Endothelial cell of umbilical vein (primary cell): ENCODE results near the gene VCL. TPM values are rescaled to one million over a fixed set of nuclear protein-coding genes. Genes with fewer than 3 reads are reported as not detected.
"Not testable (repeated sequence)": the region's sequence is repeated elsewhere in the genome, so short reads cannot be mapped to it uniquely, and the experiment has no call there.

Source experiments
- BruUV-seq: library from RNA; stranded (reverse); fragments of 400-500 nt; replicated peaks from 2 replicates; lab custom pipeline; 2021; lab: Mats Ljungman, UMichigan
- CTCF ChIA-PET: fragments of 300-600, 350-600 bp; sonication (Branson Sonifier 250); formaldehyde crosslinking; loops from one replicate; lab custom pipeline; 2021; ENCODE audit warnings: antibody characterized with exemption, inconsistent platforms; lab: Charles Lee
- POLR2A ChIA-PET: fragments of 300-600, 350-600 bp; sonication (Branson Sonifier 250); formaldehyde crosslinking; loops from one replicate; lab custom pipeline; 2021; ENCODE audit warnings: antibody characterized with exemption, inconsistent platforms; lab: Charles Lee
- DNase-seq: peaks from one replicate; pipeline ENCODE4 v3.0.0-alpha.2; 2011; ENCODE audit warnings: low read depth, low spot score
- FAIRE-seq: peaks from 2 replicates; lab custom pipeline; 2011; peaks lifted over from hg19 to GRCh38; lab: Jason Lieb, UNC
- H2AFZ ChIP-seq: 2 replicates; pipeline ENCODE4 v1.6.0; 2012; ENCODE audit warnings: low read depth, low read length, control low read depth, inconsistent platforms
- H3K27ac ChIP-seq: 2 replicates; pipeline ENCODE4 v1.5.1; 2011; ENCODE audit warnings: low read depth, mild to moderate bottlenecking, control low read depth, low read length, moderate library complexity; ENCODE audit not compliant: insufficient read depth
- H3K27me3 ChIP-seq, 2 experiments: 2 replicates each; pipeline versions ENCODE4 v1.6.0 to v1.6.1; 2011; ENCODE audit warnings: low read length in 2 of 2, mixed read lengths in 1 of 2; ENCODE audit not compliant: control insufficient read depth in 2 of 2, insufficient read depth in 2 of 2
- H3K36me3 ChIP-seq, 2 experiments: 2 replicates in 1 of 2; 3 replicates in 1 of 2; pipeline ENCODE4 v1.5.1; 2011; ENCODE audit warnings: low read length in 2 of 2, mild to moderate bottlenecking in 1 of 2, moderate library complexity in 1 of 2; ENCODE audit not compliant: control insufficient read depth in 2 of 2, insufficient read depth in 2 of 2; ENCODE audit errors: extremely low read depth in 1 of 2
- H3K4me1 ChIP-seq: 3 replicates; pipeline ENCODE4 v1.5.1; 2011; ENCODE audit warnings: mild to moderate bottlenecking, low read length; ENCODE audit not compliant: control insufficient read depth, insufficient read depth; ENCODE audit errors: extremely low read depth
- H3K4me2 ChIP-seq: 2 replicates; pipeline ENCODE4 v1.6.1; 2011; ENCODE audit warnings: low read length, control low read depth, mixed read lengths; ENCODE audit not compliant: insufficient read depth
- H3K4me3 ChIP-seq, 3 experiments: fragments of 200-600 bp in 1 of 3; sonication (generic), shearing (Covaris generic) in 1 of 3; replicated peaks in 1 of 3; 2 replicates each; pipeline ENCODE4 v1.5.1; 2011 to 2016; ENCODE audit warnings: control low read depth in 3 of 3, low read length in 3 of 3, mild to moderate bottlenecking in 2 of 3, inconsistent platforms in 1 of 3, low read depth in 1 of 3, moderate library complexity in 1 of 3; ENCODE audit not compliant: insufficient read depth in 1 of 3
- H3K79me2 ChIP-seq: 2 replicates; pipeline ENCODE4 v1.6.0; 2012; ENCODE audit warnings: low read length, inconsistent platforms; ENCODE audit not compliant: control insufficient read depth, insufficient read depth
- H3K9ac ChIP-seq: replicated peaks from 2 replicates; pipeline ENCODE3; 2011; ENCODE audit warnings: low read length, control low read depth; ENCODE audit not compliant: insufficient read depth; ENCODE audit errors: extremely low read depth
- H3K9me1 ChIP-seq: replicated peaks from 3 replicates; pipeline ENCODE4 v1.6.0; 2011; ENCODE audit warnings: mild to moderate bottlenecking, low read length; ENCODE audit not compliant: control insufficient read depth, insufficient read depth; ENCODE audit errors: extremely low read depth
- H3K9me3 ChIP-seq: replicated peaks from 2 replicates; pipeline ENCODE4 v1.5.1; 2012; ENCODE audit warnings: low read length, inconsistent platforms; ENCODE audit not compliant: control insufficient read depth, insufficient read depth
- H4K20me1 ChIP-seq: replicated peaks from 2 replicates; pipeline ENCODE3; 2011; ENCODE audit warnings: mild to moderate bottlenecking, low read length; ENCODE audit not compliant: control insufficient read depth, insufficient read depth; ENCODE audit errors: extremely low read depth
- CTCF ChIP-seq, 2 donors: IDR thresholded peaks; 1 replicate in 1 of 2; 2 replicates in 1 of 2; pipeline ENCODE4 v1.5.1; 2011; ENCODE audit warnings: low read length in 2 of 2, mild to moderate bottlenecking in 2 of 2, moderate library complexity in 2 of 2, control low read depth in 1 of 2, inconsistent platforms in 1 of 2, low read depth in 1 of 2; ENCODE audit not compliant: insufficient read depth in 1 of 2; ENCODE audit errors: extremely low read depth in 1 of 2
- EZH2 ChIP-seq: IDR thresholded peaks from 2 replicates; pipeline ENCODE4 v1.6.1; 2012; ENCODE audit warnings: borderline replicate concordance, low read depth, mild to moderate bottlenecking, moderate library complexity, low read length, inconsistent platforms; ENCODE audit not compliant: severe bottlenecking
- FOS ChIP-seq: IDR thresholded peaks from 2 replicates; pipeline ENCODE4 v1.6.1; 2011; ENCODE audit warnings: mild to moderate bottlenecking, low read length, moderate library complexity, borderline replicate concordance; ENCODE audit not compliant: insufficient read depth
- GATA2 ChIP-seq: IDR thresholded peaks from 2 replicates; pipeline ENCODE4 v1.7.0; 2011; ENCODE audit warnings: low read depth, mild to moderate bottlenecking, moderate library complexity, mixed read lengths, low read length; ENCODE audit not compliant: insufficient read length, insufficient read depth
- JUN ChIP-seq: IDR thresholded peaks from 2 replicates; pipeline ENCODE4 v1.6.1; 2011; ENCODE audit warnings: borderline replicate concordance, low read depth; ENCODE audit not compliant: insufficient read length, insufficient read depth
- MAX ChIP-seq: IDR thresholded peaks from 2 replicates; pipeline ENCODE4 v1.6.1; 2011; ENCODE audit not compliant: insufficient read depth, insufficient read length
- MYC ChIP-seq: IDR thresholded peaks from one replicate; pipeline ENCODE4 v1.6.1; 2011; ENCODE audit warnings: mild to moderate bottlenecking, low read depth, low read length
- POLR2A ChIP-seq: IDR thresholded peaks from 2 replicates; pipeline ENCODE4 v1.6.1; 2012; ENCODE audit warnings: low read depth, mild to moderate bottlenecking, control low read depth, low read length
- POLR2AphosphoS5 ChIP-seq: IDR thresholded peaks from 2 replicates; pipeline ENCODE4 v1.6.1; 2012; ENCODE audit warnings: low read depth, mild to moderate bottlenecking, control low read depth, low read length, moderate library complexity; ENCODE audit not compliant: insufficient read depth
- dilution Hi-C: fragments of 300-500 bp; cut with MboI; formaldehyde crosslinking; loops from one replicate; pipeline ENCODE4 v1.15.0; 2019; ENCODE audit warnings: low sequenced_read_pairs; ENCODE audit not compliant: extremely low pct_ligation_motif_present
- intact Hi-C: fragments of 100-400 bp; cut with micrococcal nuclease; formaldehyde crosslinking; loops from one replicate; pipeline ENCODE4 v1.10.0; 2022
- polyA plus RNA-seq, 4 experiments: library from polyadenylated mRNA; depleted of rRNA in 3 of 4; stranded (reverse) in 3 of 4; unstranded in 1 of 4; fragments of >200 nt; gene quantifications; 2 replicates each; pipeline versions ENCODE4 v1.2.1 to v1.2.3, GENCODE V29; 2011 to 2012; ENCODE audit warnings: missing spikeins in 1 of 4
- total RNA-seq: library from RNA; stranded (reverse); gene quantifications from 2 replicates; pipeline ENCODE4 v1.2.3, GENCODE V29; 2021

VCL gene
- total and polyA plus RNA-seq, 2 donors (not counting 3 experiments of a cell fraction or from before 2014, with no cell fraction given): 95.4 to 231 TPM

GRCh38 chr10:73962386-73962785 is 35.5 kb upstream of the VCL start:
- peaks cover 15% of the 10 kb centered on the region for H3K4me1 ChIP-seq
- H3K9me1 ChIP-seq: no peaks in the 10 kb centered on the region
- no peaks in the 10 kb centered on the region for H3K79me2 ChIP-seq
- BruUV-seq: no TSS peak
- dilution Hi-C loops: no loop called here
- CTCF ChIA-PET: interaction anchor here (0.7 to 1.4 kb wide), 4 partner anchors 21 to 119 kb away, joined by 3 to 4 read pairs (median 4); no protein-coding TSS in a partner anchor
- POLR2A ChIA-PET: no interaction called here
- no peaks in the 10 kb centered on the region for H4K20me1 ChIP-seq
- no peaks in the 10 kb centered on the region for H3K36me3 ChIP-seq
- no peaks in the 10 kb centered on the region for H3K9me3 ChIP-seq
- no peak overlapping the region for H3K27ac ChIP-seq
- H2AFZ ChIP-seq: no peak overlapping the region
- TF ChIP-seq FOS (no peak), MYC (no peak), JUN (no peak), POLR2AphosphoS5 (no peak), CTCF (IDR thresholded peaks at IDR 0.05; ENCODE audit: extremely low read depth in 1 of 2, insufficient read depth in 1 of 2, low read depth in 1 of 2, low read length in 2 of 2) (no peak), EZH2 (no peak), MAX (no peak), GATA2 (no peak), POLR2A (no peak)
- no peak overlapping the region for H3K4me3 ChIP-seq
- no peak for DNase-seq
- H3K27me3 ChIP-seq: no peaks in the 10 kb centered on the region
- FAIRE-seq: no peak
- intact Hi-C loops: no loop called here
- no peak overlapping the region for H3K9ac ChIP-seq
- no peak overlapping the region for H3K4me2 ChIP-seq

GRCh38 chr10:73963533-73963932 is 34.4 kb upstream of the VCL start:
- CTCF ChIA-PET: not testable (repeated sequence)

More at GRCh38 chr10:73963533-73963932, 34.4 kb upstream of the VCL start:
- H4K20me1 ChIP-seq, H3K9me1 ChIP-seq, H3K79me2 ChIP-seq, H3K36me3 ChIP-seq, intact Hi-C loops, dilution Hi-C loops, H2AFZ ChIP-seq, H3K27me3 ChIP-seq, FAIRE-seq, H3K4me3 ChIP-seq, BruUV-seq, H3K9me3 ChIP-seq, H3K27ac ChIP-seq, POLR2A ChIA-PET, H3K4me2 ChIP-seq, H3K9ac ChIP-seq, DNase-seq: not testable (repeated sequence)
- H3K4me1 ChIP-seq: peaks cover 26% of the 10 kb centered on the region
